IMR-90 (cell line): ENCODE data around the gene ITPKB.

Experiments used
- BHLHE40 ChIP-seq: fragments of 150-350 bp; IDR thresholded peaks from 2 replicates; pipeline ENCODE4 v1.6.1; 2016; ENCODE audit warnings: mild to moderate bottlenecking, low read depth, low read length
- CEBPB ChIP-seq: IDR thresholded peaks from 2 replicates; pipeline ENCODE4 v1.6.1; 2012; ENCODE audit warnings: low read depth, low read length, improper control_type of control experiment
- CHD1 ChIP-seq: IDR thresholded peaks from 2 replicates; pipeline ENCODE4 v1.6.1; 2012; ENCODE audit warnings: low read depth, low read length, improper control_type of control experiment
- MAZ ChIP-seq: IDR thresholded peaks from 2 replicates; pipeline ENCODE4 v1.6.1; 2012; ENCODE audit warnings: low read depth, mild to moderate bottlenecking, low read length, improper control_type of control experiment, moderate library complexity, borderline replicate concordance
- MXI1 ChIP-seq: IDR thresholded peaks from 2 replicates; pipeline ENCODE4 v1.6.1; 2012; ENCODE audit warnings: low read depth, mild to moderate bottlenecking, low read length, moderate library complexity, borderline replicate concordance
- NFE2L2 ChIP-seq: fragments of 150-350 bp; IDR thresholded peaks from 2 replicates; pipeline ENCODE4 v1.6.1; 2016; ENCODE audit warnings: low read depth, mild to moderate bottlenecking, low read length
- POLR2A ChIP-seq: IDR thresholded peaks from 2 replicates; pipeline ENCODE4 v1.6.1; 2012; ENCODE audit warnings: mild to moderate bottlenecking, low read depth, low read length
- RAD21 ChIP-seq: IDR thresholded peaks from 2 replicates; pipeline ENCODE4 v1.6.1; 2012; ENCODE audit warnings: low read length, improper control_type of control experiment
- TF ChIP-seq, protein P1 (sequence below): conservative IDR thresholded peaks from 2 replicates; pipeline ENCODE4 v1.5.1; 2012; ENCODE audit warnings: mild to moderate bottlenecking, low read depth, low read length, improper control_type of control experiment

DNA sequence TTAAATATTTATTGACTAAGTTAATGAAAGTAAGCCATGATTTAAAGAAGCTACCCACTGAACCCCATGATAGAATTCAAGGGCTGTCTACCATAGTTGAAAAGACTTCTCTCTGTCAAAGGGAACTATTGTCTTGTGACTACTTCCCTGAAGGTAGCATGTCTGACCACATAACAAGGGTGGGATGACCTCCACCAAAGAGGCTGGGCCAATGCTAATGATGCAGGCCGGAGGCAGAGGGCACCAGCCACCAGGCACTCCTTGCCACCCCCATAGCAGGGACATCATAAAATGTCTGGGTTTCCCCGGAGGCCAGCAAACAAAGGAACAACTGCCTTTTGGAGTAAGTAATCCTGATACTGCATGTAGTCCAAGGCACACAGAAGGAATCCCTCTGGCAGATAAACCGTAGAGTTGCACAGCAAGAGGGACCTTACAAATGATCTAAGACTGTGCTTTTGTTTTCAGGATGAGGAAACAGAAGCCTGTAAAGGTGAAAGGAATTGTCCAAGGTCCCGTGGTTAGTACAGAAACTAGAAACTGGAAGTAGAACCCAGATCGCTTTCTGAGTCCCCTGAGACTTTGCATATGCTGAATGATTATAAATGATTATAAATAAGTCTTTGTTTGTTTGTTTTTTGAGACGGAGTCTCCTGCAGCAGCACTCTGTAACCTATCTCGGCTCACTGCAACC is 33.5 kb upstream of the ITPKB start:
- TF ChIP-seq CHD1, result no peak
- TF ChIP-seq RAD21, result no peak
- TF ChIP-seq, protein P1, sequence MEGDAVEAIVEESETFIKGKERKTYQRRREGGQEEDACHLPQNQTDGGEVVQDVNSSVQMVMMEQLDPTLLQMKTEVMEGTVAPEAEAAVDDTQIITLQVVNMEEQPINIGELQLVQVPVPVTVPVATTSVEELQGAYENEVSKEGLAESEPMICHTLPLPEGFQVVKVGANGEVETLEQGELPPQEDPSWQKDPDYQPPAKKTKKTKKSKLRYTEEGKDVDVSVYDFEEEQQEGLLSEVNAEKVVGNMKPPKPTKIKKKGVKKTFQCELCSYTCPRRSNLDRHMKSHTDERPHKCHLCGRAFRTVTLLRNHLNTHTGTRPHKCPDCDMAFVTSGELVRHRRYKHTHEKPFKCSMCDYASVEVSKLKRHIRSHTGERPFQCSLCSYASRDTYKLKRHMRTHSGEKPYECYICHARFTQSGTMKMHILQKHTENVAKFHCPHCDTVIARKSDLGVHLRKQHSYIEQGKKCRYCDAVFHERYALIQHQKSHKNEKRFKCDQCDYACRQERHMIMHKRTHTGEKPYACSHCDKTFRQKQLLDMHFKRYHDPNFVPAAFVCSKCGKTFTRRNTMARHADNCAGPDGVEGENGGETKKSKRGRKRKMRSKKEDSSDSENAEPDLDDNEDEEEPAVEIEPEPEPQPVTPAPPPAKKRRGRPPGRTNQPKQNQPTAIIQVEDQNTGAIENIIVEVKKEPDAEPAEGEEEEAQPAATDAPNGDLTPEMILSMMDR, result no peak
- TF ChIP-seq POLR2A, result no peak
- TF ChIP-seq MAZ, result no peak
- no peak for TF ChIP-seq BHLHE40
- TF ChIP-seq MXI1, result no peak
- TF ChIP-seq CEBPB, result no peak
- TF ChIP-seq NFE2L2, result no peak
